ENCODE measurements around the gene FBXO44. TPM values are rescaled to one million over a fixed set of nuclear protein-coding genes. Genes with fewer than 3 reads are reported as not detected.
"Not testable (repeated sequence)": the region's sequence is repeated elsewhere in the genome, so short reads cannot be mapped to it uniquely, and the experiment has no call there.

FBXO44 gene
- total RNA-seq, 1 experiment from 2014 or later = 70.8 TPM

DNA sequence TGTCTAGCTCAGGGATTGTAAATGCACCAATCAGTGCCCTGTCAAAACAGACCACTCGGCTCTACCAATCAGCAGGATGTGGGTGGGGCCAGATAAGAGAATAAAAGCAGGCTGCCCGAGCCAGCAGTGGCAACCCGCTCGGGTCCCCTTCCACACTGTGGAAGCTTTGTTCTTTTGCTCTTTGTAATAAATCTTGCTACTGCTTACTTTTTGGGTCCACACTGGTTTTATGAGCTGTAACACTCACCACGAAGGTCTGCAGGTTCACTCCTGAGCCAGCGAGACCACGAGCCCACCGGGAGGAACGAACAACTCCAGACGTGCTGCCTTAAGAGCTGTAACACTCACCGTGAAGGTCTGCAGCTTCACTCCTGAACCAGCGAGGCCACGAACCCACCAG is 45.3 kb upstream of the FBXO44 start:
- in situ Hi-C loops (cut with HindIII; ENCODE audit: low pct_unique_long_range_greater_than_20kb, low sequenced_read_pairs); H3K4me1 ChIP-seq (ENCODE audit: control insufficient read depth, insufficient read depth, low read length); H3K27me3 ChIP-seq (ENCODE audit: control insufficient read depth, insufficient read depth, low read length); BruUV-seq (replicated peaks); H3K36me3 ChIP-seq (ENCODE audit: control insufficient read depth, insufficient read depth, low read length); H3K4me3 ChIP-seq (ENCODE audit: low read depth in 2 of 2, low read length in 2 of 2); H3K9me3 ChIP-seq (ENCODE audit: control insufficient read depth, insufficient read depth, low read depth, low read length); intact Hi-C loops (cut with micrococcal nuclease; ENCODE audit: unreplicated experiment); ATAC-seq; DNase-seq (ENCODE audit: low read depth, low spot score); H3K27ac ChIP-seq (ENCODE audit: low read length); CTCF ChIA-PET: not testable (repeated sequence)
- POLR2A ChIA-PET = interaction anchor here (0.6 kb wide), 1 partner anchor 63 kb away, joined by 3 read pairs; no protein-coding TSS in a partner anchor

DNA sequence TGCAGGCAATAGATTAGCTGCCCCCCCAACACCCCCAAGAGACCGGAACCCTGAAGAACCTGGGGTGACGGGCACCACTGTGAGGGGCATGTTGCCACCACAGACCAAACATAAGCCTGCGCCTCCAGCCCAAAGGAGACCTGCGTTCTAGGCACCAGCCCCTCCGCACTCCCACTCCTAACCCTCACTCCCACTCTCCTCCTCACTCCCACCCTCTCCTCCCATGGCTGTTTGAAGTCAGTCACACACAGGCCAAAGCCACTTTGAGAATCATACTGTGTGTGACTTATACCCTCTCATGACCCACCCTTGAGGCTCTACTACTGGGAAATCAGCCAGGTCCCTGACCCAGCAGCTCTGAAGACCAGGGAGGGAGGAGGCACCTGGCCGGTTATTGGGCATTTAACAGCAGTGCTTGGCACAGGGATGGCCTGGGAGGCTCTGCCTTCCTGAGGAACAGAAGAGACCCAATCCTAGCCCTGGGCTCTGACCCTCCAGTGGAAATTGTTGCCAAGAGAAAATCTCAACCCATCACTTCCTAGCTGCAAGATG is 44.0 kb upstream of the FBXO44 start:
- H3K4me3 ChIP-seq (ENCODE audit: low read depth in 2 of 2, low read length in 2 of 2) = no peak overlapping the region
- no peaks in the 10 kb centered on the region for H3K4me1 ChIP-seq (ENCODE audit: control insufficient read depth, insufficient read depth, low read length)
- no peak for ATAC-seq
- BruUV-seq (replicated peaks) = no TSS peak
- POLR2A ChIA-PET = no interaction called here
- H3K36me3 ChIP-seq (ENCODE audit: control insufficient read depth, insufficient read depth, low read length) = no peaks in the 10 kb centered on the region
- no peak for DNase-seq (ENCODE audit: low read depth, low spot score)
- no peaks in the 10 kb centered on the region for H3K27me3 ChIP-seq (ENCODE audit: control insufficient read depth, insufficient read depth, low read length)
- H3K9me3 ChIP-seq (ENCODE audit: control insufficient read depth, insufficient read depth, low read depth, low read length) = no peaks in the 10 kb centered on the region
- TF ChIP-seq, protein P1, sequence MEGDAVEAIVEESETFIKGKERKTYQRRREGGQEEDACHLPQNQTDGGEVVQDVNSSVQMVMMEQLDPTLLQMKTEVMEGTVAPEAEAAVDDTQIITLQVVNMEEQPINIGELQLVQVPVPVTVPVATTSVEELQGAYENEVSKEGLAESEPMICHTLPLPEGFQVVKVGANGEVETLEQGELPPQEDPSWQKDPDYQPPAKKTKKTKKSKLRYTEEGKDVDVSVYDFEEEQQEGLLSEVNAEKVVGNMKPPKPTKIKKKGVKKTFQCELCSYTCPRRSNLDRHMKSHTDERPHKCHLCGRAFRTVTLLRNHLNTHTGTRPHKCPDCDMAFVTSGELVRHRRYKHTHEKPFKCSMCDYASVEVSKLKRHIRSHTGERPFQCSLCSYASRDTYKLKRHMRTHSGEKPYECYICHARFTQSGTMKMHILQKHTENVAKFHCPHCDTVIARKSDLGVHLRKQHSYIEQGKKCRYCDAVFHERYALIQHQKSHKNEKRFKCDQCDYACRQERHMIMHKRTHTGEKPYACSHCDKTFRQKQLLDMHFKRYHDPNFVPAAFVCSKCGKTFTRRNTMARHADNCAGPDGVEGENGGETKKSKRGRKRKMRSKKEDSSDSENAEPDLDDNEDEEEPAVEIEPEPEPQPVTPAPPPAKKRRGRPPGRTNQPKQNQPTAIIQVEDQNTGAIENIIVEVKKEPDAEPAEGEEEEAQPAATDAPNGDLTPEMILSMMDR (IDR thresholded peaks at IDR 0.05) = no peak
- no peak for TF ChIP-seq POLR2AphosphoS5 (IDR thresholded peaks at IDR 0.05; ENCODE audit: low read depth, low read length)
- CTCF ChIA-PET = interaction anchor here (0.5 kb wide), 1 partner anchor 124 kb away, joined by 3 read pairs; no protein-coding TSS in a partner anchor
- no peak overlapping the region for H3K27ac ChIP-seq (ENCODE audit: low read length)
- in situ Hi-C loops (cut with HindIII; ENCODE audit: low pct_unique_long_range_greater_than_20kb, low sequenced_read_pairs) = no loop called here
- intact Hi-C loops (cut with micrococcal nuclease; ENCODE audit: unreplicated experiment) = no loop called here

DNA sequence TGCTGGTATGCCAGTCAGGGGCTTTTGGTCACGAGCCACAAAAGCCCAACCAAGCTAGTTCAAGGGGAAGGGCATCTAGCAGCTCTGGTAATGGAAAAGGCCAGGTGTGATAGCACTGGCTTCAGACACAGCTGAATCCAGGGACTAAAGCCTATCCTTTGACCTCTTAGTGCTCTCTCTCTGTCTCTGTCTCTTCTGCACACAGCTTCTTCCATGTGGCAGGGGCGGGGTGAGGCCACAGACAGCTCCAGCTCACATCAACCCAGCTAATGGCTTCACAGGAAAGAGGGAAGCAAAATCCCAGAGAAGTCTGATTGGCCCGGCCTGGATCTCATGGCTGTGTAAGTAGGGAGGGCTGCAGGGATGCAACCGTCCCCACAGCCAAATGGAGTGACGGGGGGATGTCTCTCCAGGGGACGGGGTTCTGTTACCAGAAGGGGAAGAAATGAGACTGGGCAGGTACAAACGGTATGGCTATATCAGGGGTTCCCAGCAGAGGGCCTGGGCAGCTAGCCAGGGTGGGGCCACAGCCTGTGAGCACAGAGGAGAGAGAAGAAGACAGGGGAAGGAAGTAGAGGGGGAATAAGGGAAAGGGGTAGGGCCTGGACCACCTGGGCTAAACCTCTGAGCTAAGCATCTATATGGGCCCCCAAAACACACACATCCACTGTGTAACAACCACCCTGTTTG is 42.9 kb upstream of the FBXO44 start:
- in situ Hi-C loops (cut with HindIII; ENCODE audit: low pct_unique_long_range_greater_than_20kb, low sequenced_read_pairs) = no loop called here
- POLR2A ChIA-PET = interaction anchor here (0.6 kb wide), 1 partner anchor 204 kb away, joined by 3 read pairs; no protein-coding TSS in a partner anchor
- intact Hi-C loops (cut with micrococcal nuclease; ENCODE audit: unreplicated experiment) = no loop called here
- ATAC-seq (no peak), DNase-seq (ENCODE audit: low read depth, low spot score) (no peak)
- BruUV-seq (replicated peaks) = no TSS peak
- Histone ChIP-seq H3K27me3 (ENCODE audit: control insufficient read depth, insufficient read depth, low read length) (no peaks in the 10 kb centered on the region), H3K4me3 (ENCODE audit: low read depth in 2 of 2, low read length in 2 of 2) (no peak overlapping the region), H3K36me3 (ENCODE audit: control insufficient read depth, insufficient read depth, low read length) (no peaks in the 10 kb centered on the region), H3K27ac (ENCODE audit: low read length) (no peak overlapping the region), H3K9me3 (ENCODE audit: control insufficient read depth, insufficient read depth, low read depth, low read length) (no peaks in the 10 kb centered on the region), H3K4me1 (ENCODE audit: control insufficient read depth, insufficient read depth, low read length) (no peaks in the 10 kb centered on the region)
- CTCF ChIA-PET = no interaction called here
- TF ChIP-seq, protein P2, sequence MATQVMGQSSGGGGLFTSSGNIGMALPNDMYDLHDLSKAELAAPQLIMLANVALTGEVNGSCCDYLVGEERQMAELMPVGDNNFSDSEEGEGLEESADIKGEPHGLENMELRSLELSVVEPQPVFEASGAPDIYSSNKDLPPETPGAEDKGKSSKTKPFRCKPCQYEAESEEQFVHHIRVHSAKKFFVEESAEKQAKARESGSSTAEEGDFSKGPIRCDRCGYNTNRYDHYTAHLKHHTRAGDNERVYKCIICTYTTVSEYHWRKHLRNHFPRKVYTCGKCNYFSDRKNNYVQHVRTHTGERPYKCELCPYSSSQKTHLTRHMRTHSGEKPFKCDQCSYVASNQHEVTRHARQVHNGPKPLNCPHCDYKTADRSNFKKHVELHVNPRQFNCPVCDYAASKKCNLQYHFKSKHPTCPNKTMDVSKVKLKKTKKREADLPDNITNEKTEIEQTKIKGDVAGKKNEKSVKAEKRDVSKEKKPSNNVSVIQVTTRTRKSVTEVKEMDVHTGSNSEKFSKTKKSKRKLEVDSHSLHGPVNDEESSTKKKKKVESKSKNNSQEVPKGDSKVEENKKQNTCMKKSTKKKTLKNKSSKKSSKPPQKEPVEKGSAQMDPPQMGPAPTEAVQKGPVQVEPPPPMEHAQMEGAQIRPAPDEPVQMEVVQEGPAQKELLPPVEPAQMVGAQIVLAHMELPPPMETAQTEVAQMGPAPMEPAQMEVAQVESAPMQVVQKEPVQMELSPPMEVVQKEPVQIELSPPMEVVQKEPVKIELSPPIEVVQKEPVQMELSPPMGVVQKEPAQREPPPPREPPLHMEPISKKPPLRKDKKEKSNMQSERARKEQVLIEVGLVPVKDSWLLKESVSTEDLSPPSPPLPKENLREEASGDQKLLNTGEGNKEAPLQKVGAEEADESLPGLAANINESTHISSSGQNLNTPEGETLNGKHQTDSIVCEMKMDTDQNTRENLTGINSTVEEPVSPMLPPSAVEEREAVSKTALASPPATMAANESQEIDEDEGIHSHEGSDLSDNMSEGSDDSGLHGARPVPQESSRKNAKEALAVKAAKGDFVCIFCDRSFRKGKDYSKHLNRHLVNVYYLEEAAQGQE (IDR thresholded peaks at IDR 0.05; ENCODE audit: insufficient read depth in 1 of 2, low read depth in 2 of 2, low read length in 1 of 2) = no peak
- TF ChIP-seq, protein P1 (IDR thresholded peaks at IDR 0.05) = no peak
- TF ChIP-seq TCF7L2 (IDR thresholded peaks at IDR 0.05; ENCODE audit: low read depth, low read length) = no peak

Data from Panc1 (cell line).